Left colon (tissue), 2 donors: ENCODE measurements around the gene BORCS6. TPM values are rescaled to one million over a fixed set of nuclear protein-coding genes. Genes with fewer than 3 reads are reported as not detected.
"Not testable (repeated sequence)": the region's sequence is repeated elsewhere in the genome, so short reads cannot be mapped to it uniquely, and the experiment has no call there.

ENCODE experiments used
- ATAC-seq: fragments of 200-7000 bp; cut with Tn5 transposase; one replicate; pipeline ENCODE4 v1.9.1; 2020; ENCODE audit warnings: mild to moderate bottlenecking, moderate library complexity
- DNase-seq, 2 donors: peaks; one replicate each; pipeline ENCODE4 v3.0.0-alpha.2; 2020
- intact Hi-C, 2 donors: fragments of 100-400 bp; cut with DNase I in 1 of 2; cut with micrococcal nuclease in 1 of 2; formaldehyde crosslinking; loops; one replicate each; pipeline versions ENCODE4 v1.11.2 to v1.14.0; 2022; cut with DNase I, micrococcal nuclease
- total RNA-seq, 2 donors: library from RNA; stranded (reverse); fragmentation: NEBNext Ultra II Directional; extraction: Animal tissue kit (Norgen Biotek cat#: 25700); gene quantifications; one replicate each; pipeline ENCODE4 v1.2.1, GENCODE V29; 2021
- donor health status: DM: no; HTN: no; CAD: no.
- donor health status: DM: yes; HTN: yes; CAD: no.

BORCS6 gene
- total RNA-seq, 2 donors from 2014 or later = 12.2 to 13.3 TPM

GRCh38 chr17:8214000-8214399 lies 24.0 kb upstream of the BORCS6 start:
- intact Hi-C loops, DNase-seq, ATAC-seq: not testable (repeated sequence)

- no peak for ATAC-seq
- no peak for DNase-seq
- intact Hi-C loops = no loop called here
These were observed 22.6 kb upstream of the BORCS6 start for GRCh38 chr17:8212312-8213180.

DNA sequence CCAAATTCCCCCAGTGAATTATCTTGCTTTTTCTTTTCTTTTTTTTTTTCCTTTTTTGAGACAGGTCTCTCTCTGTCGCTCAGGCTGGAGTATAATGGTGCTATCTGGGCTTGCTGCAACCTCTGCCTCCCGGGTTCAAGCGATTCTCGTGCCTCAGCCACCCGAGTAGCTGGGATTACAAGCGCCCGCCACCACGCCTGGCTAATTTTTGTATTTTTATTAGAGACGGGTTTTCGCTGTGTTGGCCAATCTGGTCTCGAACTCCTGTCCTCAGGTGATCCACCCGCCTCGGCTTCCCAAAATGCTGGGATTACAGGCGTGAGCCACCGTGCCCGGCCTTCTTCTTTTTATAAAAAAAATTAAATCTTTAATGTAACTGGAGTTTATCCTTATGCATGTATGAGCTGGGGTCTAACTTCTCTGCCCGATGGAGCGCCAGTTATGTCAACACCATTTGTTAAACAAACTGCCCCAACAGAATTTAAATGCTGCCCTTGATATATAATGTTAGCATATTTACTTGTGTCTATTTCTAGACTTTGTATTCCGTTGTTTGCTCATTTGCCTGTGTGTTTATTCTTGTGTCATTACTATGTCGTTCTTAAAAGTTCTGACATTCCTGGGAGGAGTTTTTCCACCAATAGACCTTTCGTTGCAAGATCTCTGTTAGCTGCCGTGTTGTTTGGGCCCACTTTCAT lies 20.9 kb upstream of the BORCS6 start:
- intact Hi-C loops = no loop called here

GRCh38 chr17:8209907-8210760 lies 20.2 kb upstream of the BORCS6 start, which contains the start of gene AURKB:
Gene AURKB, minus strand, starts transcription at chr17:8210575. Its CDS starts 351 bp downstream, at chr17:8210224.
- intact Hi-C loops = no loop called here
- DNase-seq (peak; percentile 96 to 98), ATAC-seq (peak; percentile 99)

More for the DNA sequence above, 20.9 kb upstream of the BORCS6 start:
- ATAC-seq (peak; percentile 32), DNase-seq (no peak)

- DNase-seq (no peak), ATAC-seq (no peak)
- intact Hi-C loops = no loop called here
These were observed 16.6 kb upstream of the BORCS6 start for GRCh38 chr17:8206536-8206935.

DNA sequence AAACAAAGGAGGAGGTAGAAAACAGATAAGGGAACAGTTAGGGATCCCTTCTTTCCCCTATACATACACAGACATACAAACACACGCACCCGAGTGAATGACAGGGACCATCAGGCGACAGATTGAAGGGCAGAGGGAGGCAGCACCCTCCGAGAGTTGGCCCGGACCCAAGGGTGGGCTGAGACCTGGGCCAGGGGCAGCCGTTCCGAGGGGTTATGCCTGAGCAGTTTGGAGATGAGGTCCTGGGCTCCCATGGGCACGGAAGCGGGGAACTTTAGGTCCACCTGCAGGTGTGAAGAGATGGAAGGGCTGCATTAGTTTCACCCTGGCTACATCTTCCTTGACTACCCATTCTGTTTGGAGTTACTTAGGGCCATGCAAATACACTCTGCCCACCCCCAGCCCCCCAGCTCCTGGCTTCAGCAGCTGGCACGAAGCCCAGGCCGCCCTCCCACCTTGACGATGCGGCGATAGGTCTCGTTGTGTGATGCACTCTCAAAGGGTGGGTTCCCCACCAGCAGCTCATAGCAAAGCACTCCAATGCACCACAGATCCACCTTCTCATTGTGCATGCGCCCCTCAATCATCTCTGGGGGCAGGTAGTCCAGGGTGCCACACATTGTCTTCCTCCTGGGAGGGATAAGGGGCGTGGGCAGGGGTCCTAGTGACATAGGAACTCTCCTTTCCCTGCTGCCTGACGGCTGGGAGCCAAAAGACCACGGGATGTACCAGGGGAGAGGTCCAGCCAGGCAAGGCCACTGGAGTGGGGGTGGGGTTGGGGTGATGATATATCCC lies 15.0 kb upstream of the BORCS6 start:
- DNase-seq (no peak), ATAC-seq (no peak)
- intact Hi-C loops = no loop called here

DNA sequence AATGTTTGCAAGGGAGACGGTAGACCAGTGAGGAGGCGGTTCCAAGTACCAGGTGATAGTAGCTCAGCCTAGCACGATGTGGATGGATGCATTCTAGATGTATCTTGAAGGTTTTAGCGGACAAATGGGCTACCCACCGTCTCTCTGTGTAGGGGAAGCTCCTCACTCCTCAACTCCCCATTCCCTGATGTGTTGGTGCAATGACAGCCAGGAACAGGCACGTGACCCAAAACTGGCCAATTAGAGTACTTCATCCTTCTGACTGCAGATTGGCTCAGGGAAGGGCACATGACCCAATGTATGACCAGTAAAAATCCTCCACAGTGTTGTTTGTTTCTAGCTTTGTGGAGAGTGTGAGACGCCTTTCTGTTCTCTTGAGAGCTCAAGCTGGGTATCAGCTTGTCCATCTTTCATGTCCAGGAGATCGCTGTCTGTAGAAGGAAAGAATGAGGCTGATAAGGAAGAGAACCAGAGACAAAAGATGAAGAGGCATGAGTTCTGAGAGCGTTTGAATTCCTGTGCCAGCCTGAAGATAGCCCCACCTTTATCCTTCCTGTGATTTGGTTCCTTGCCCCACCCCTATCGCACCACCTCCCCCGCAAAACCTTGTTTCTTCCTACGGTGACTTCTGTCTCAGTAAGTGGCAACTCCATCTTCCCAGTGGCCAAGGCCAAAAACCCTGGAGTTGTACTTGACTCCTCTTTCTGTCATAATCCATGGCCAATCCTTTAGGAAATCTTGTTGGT lies 2.3 kb upstream of the BORCS6 start:
- DNase-seq (peak; percentile 71 to 91), ATAC-seq (peak; percentile 54)
- intact Hi-C loops = no loop called here

DNA sequence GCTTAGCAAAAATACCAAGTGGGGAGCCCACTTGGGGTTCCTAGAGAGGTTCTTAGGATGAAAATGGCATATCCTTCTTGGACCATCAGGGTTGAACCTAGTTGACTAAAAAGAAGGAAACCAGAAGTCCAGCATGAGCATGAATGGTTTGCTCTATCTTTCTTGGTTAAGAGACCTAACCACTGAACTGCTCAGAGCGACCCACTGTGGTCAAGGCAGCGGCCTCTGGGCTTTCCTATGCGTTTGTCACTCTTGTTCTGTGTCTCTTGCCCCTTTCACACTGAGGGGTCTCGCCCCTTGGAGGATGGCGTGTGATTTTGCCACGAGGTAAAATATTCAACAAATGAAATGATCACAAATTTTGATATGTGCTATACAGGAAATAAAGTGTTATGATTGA lies 526 bp upstream of the BORCS6 start:
- intact Hi-C loops = no loop called here
- ATAC-seq (no peak), DNase-seq (no peak)

DNA sequence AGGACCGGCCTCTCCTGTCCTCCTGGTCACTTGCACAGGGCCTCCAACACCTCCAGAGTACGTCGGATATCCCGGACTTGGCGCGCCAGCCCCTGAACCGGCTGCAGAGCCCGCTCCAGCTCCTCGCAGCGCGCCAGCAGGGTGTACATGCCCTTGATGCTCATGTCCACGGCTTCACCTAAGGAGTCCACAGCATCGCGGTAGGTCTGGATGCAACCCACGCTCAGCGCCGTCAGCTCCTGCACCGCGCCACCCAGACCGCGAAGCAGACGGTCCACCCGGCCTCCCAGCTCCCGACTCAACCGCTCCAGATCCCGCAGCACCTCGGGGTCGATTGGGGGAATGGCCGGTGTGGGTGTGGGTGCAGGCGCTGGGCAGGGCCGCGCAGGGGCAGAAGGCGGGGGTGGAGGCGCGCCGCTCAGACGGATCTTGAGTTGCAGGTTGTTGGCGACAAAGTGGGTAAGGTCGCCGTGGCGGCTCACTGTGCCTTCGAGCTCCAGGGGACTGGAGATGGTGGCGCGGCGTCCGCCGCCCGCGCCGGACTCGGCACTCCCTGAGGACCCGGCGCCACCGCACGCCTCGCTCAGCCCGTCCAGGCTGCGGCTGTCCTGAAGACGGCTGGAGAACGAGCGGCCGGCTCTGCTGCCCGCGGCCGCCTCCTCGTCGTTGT lies 804 bp downstream of the BORCS6 start:
- DNase-seq (peak in 1 of 2 donors; percentile 71), ATAC-seq (peak; percentile 12)
- intact Hi-C loops = loop anchor here in 1 of 2 donors (10.0 kb wide), 1 partner anchor 64 kb away; the partner anchor contains the start of gene HES7

- intact Hi-C loops = loop anchor here in 1 of 2 donors (10.0 kb wide), 1 partner anchor 64 kb away; the partner anchor contains the start of gene HES7
- DNase-seq (peak in 1 of 2 donors; percentile 31), ATAC-seq (no peak)
These were observed 1.6 kb downstream of the BORCS6 start for GRCh38 chr17:8188263-8188839.

GRCh38 chr17:8187517-8188262 lies 2.3 kb downstream of the BORCS6 start:
- ATAC-seq = peak; percentile 42
- DNase-seq = peak; percentile 87 to 88
- intact Hi-C loops = loop anchor here in 1 of 2 donors (10.0 kb wide), 1 partner anchor 63 kb away; the partner anchor contains the start of gene HES7

- DNase-seq = peak; percentile 93 to 94
- intact Hi-C loops = loop anchor here in 1 of 2 donors (1.0 to 10.0 kb wide), 2 partner anchors 34 to 62 kb away; partner anchors contain the start of gene HES7
- peak; percentile 53 for ATAC-seq
These were observed 3.0 kb downstream of the BORCS6 start for GRCh38 chr17:8186787-8187516.

DNA sequence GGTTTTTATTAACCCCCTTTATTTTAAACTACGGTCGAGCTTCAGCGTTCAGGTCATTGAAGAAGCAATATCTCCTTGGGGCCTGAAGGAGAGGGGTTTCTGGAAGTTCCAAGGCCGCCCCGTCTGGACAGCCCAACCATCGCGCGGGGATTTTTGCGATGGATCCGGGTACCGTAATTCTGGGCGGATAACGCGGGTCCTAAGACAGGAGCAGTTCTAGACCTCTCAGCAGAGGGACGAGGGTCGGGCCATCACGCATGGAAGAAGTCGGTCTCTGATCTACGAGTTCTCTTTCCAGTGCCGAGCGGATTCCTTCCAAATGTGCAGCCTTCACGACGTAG lies 3.6 kb downstream of the BORCS6 start:
- intact Hi-C loops = loop anchor here in 1 of 2 donors (1.0 to 10.0 kb wide), 2 partner anchors 35 to 62 kb away; partner anchors contain the start of gene HES7
- no peak for ATAC-seq

DNA sequence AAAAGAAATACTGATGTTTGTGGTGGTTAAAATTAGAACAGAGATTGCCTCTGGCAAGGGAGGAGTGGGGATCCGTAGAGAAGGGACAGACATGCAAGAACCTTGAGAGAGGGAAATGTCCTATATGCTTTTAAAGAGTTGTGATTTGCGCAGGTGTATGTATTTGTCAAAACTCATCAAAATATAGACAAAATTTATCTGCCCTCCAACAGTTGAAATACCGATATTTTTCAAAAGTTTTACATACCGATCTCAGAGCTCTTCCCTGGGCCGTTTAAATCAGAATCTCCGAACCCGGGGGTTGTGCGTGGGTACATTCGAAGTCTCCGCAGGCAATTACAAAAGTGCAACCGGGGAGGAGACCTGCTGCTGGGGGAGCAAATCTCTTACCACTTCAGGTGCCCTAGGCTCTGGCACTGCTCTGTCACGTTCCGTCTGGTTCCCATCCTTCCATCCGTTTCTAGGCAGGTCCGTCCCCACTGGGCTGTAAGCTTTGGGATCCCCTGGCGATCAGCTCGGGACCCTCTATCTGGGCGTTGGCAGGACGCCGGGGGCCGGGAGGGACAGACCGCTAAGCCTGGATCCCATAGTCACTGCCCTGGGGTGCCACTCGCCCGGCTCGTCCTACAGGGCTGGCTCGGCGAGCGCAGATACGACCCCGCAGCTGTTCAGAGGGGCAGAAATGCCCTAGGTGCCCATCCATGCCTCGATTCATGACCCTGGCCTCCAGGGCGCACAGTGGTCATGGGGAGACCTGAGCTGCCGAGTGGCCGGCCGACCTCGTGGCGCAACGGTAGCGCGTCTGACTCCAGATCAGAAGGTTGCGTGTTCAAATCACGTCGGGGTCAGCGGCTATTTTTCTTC lies 4.2 kb downstream of the BORCS6 start:
- ATAC-seq (peak; percentile 20), DNase-seq (peak; percentile 72 to 90)
- intact Hi-C loops = loop anchor here in 1 of 2 donors (1.0 to 10.0 kb wide), 2 partner anchors 35 to 61 kb away; partner anchors contain the start of gene HES7

More for the DNA sequence above, 3.6 kb downstream of the BORCS6 start:
- no peak for DNase-seq
